Karpas-422 (cell line): ENCODE data around the gene SLC29A2. TPM values are rescaled to one million over a fixed set of nuclear protein-coding genes. Genes with fewer than 3 reads are reported as not detected.

ENCODE experiments used
- DNase-seq: peaks from one replicate; pipeline ENCODE4 v3.0.0-alpha.2; 2015
- H2AFZ ChIP-seq: fragments of 200-600 bp; sonication (generic); 2 replicates; pipeline ENCODE4 v1.6.1; 2014; ENCODE audit warnings: antibody characterized with exemption, low read length, mixed read lengths
- H3K27ac ChIP-seq: fragments of 200-600 bp; sonication (generic); 2 replicates; pipeline ENCODE4 v1.5.1; 2014; ENCODE audit warnings: mild to moderate bottlenecking, low read length, moderate library complexity
- H3K27me3 ChIP-seq: fragments of 200-600 bp; sonication (generic); 2 replicates; pipeline ENCODE4 v1.6.1; 2014; ENCODE audit warnings: low read length, mixed read lengths
- H3K36me3 ChIP-seq: fragments of 200-600 bp; sonication (generic); 2 replicates; pipeline ENCODE4 v1.6.1; 2014; ENCODE audit warnings: low read length, mixed read lengths; ENCODE audit not compliant: insufficient read depth
- H3K4me1 ChIP-seq: fragments of 200-600 bp; sonication (generic); 2 replicates; pipeline ENCODE4 v1.6.1; 2014; ENCODE audit warnings: mild to moderate bottlenecking, low read length, mixed read lengths
- H3K4me2 ChIP-seq: fragments of 200-600 bp; sonication (generic); 2 replicates; pipeline ENCODE4 v1.6.1; 2014; ENCODE audit warnings: low read length, low read depth, mild to moderate bottlenecking; ENCODE audit not compliant: poor library complexity, severe bottlenecking
- H3K4me3 ChIP-seq: fragments of 200-600 bp; sonication (generic); 2 replicates; pipeline ENCODE4 v1.5.1; 2014; ENCODE audit warnings: mild to moderate bottlenecking, antibody characterized with exemption, low read length, mixed read lengths
- H3K79me2 ChIP-seq: fragments of 200-600 bp; sonication (generic); 2 replicates; pipeline ENCODE4 v1.6.1; 2014; ENCODE audit warnings: mild to moderate bottlenecking, low read length, mixed read lengths
- H3K9ac ChIP-seq: fragments of 200-600 bp; sonication (generic); 2 replicates; pipeline ENCODE4 v1.6.0; 2014; ENCODE audit warnings: low read length
- H3K9me2 ChIP-seq: fragments of 200-600 bp; sonication (generic), shearing (Covaris generic); replicated peaks from 2 replicates; pipeline ENCODE4 v1.6.0; 2014; ENCODE audit warnings: mild to moderate bottlenecking, low read length, moderate library complexity; ENCODE audit not compliant: insufficient read depth
- H3K9me3 ChIP-seq: fragments of 300-700, 200-600 bp; sonication (generic); 2 replicates; pipeline ENCODE4 v1.6.1; 2014; ENCODE audit warnings: low read length, mixed read lengths
- H4K20me1 ChIP-seq: fragments of 200-600 bp; sonication (generic); 2 replicates; pipeline ENCODE4 v1.6.1; 2014; ENCODE audit warnings: mild to moderate bottlenecking, antibody characterized with exemption, low read length, low read depth; ENCODE audit not compliant: insufficient read depth
- total RNA-seq: library from RNA; depleted of rRNA; stranded (reverse); fragments of >200 nt; shearing (Covaris generic); gene quantifications from 2 replicates; pipeline ENCODE4 v1.2.3, GENCODE V29; 2014; ENCODE audit warnings: low replicate concordance

Gene SLC29A2
- total RNA-seq, 1 experiment from 2014 or later = 0.15 TPM

GRCh38 chr11:66340596-66341501 is 30.7 kb downstream of the SLC29A2 start:
- DNase-seq = no peak
- Histone ChIP-seq H3K79me2 (peaks cover 28% of the 10 kb centered on the region), H3K27me3 (no peaks in the 10 kb centered on the region), H3K9me3 (no peaks in the 10 kb centered on the region), H3K27ac (no peak overlapping the region), H3K9me2 (no peaks in the 10 kb centered on the region), H2AFZ (no peak overlapping the region), H3K4me3 (no peak overlapping the region), H3K9ac (no peak overlapping the region), H3K4me1 (peaks cover 42% of the 10 kb centered on the region), H3K4me2 (no peak overlapping the region), H4K20me1 (peaks cover 16% of the 10 kb centered on the region; the same call in 1 of the 2 replicates), H3K36me3 (no peaks in the 10 kb centered on the region)

GRCh38 chr11:66339686-66340483 is 31.7 kb downstream of the SLC29A2 start:
- no peak overlapping the region for H3K9ac ChIP-seq
- H2AFZ ChIP-seq = no peak overlapping the region
- H3K9me2 ChIP-seq = no peaks in the 10 kb centered on the region
- no peak overlapping the region for H3K4me3 ChIP-seq
- no peaks in the 10 kb centered on the region for H3K36me3 ChIP-seq
- H3K27ac ChIP-seq = no peak overlapping the region
- H3K4me2 ChIP-seq = no peak overlapping the region
- no peaks in the 10 kb centered on the region for H3K27me3 ChIP-seq
- DNase-seq = no peak
- no peaks in the 10 kb centered on the region for H3K9me3 ChIP-seq
- peaks cover 16% of the 10 kb centered on the region; the same call in 1 of the 2 replicates for H4K20me1 ChIP-seq
- H3K79me2 ChIP-seq = peaks cover 23% of the 10 kb centered on the region
- H3K4me1 ChIP-seq = peaks cover 34% of the 10 kb centered on the region

- Histone ChIP-seq H3K27ac (no peak overlapping the region), H3K9me3 (no peaks in the 10 kb centered on the region), H3K27me3 (no peaks in the 10 kb centered on the region), H3K36me3 (no peaks in the 10 kb centered on the region), H3K4me3 (no peak overlapping the region), H3K9me2 (no peaks in the 10 kb centered on the region), H3K79me2 (peaks cover 16% of the 10 kb centered on the region), H3K9ac (no peak overlapping the region), H4K20me1 (peaks cover 11% of the 10 kb centered on the region; the same call in 1 of the 2 replicates), H3K4me1 (peaks cover 33% of the 10 kb centered on the region), H3K4me2 (no peak overlapping the region), H2AFZ (no peak overlapping the region)
- DNase-seq = no peak
These were observed 32.3 kb downstream of the SLC29A2 start for GRCh38 chr11:66339162-66339675.

GRCh38 chr11:66338276-66339161 is 33.0 kb downstream of the SLC29A2 start:
- Histone ChIP-seq H3K79me2 (peaks cover 9% of the 10 kb centered on the region), H3K4me1 (peaks cover 26% of the 10 kb centered on the region), H3K4me3 (no peak overlapping the region), H3K36me3 (no peaks in the 10 kb centered on the region), H3K4me2 (no peak overlapping the region), H4K20me1 (peaks cover 4% of the 10 kb centered on the region; the same call in 1 of the 2 replicates), H3K9ac (no peak overlapping the region), H3K27me3 (no peaks in the 10 kb centered on the region), H3K9me2 (no peaks in the 10 kb centered on the region), H2AFZ (no peak overlapping the region), H3K27ac (no peak overlapping the region), H3K9me3 (no peaks in the 10 kb centered on the region)
- DNase-seq = no peak

- peak overlapping the region; percentile 20 for H3K4me2 ChIP-seq
- H3K27ac ChIP-seq = no peak overlapping the region
These were observed 34.3 kb downstream of the SLC29A2 start for GRCh38 chr11:66337103-66337899.

GRCh38 chr11:66336234-66337102 is 35.1 kb downstream of the SLC29A2 start, which contains the start of gene RIN1:
Gene RIN1, minus strand, starts transcription at chr11:66336434. Its CDS starts 32 bp downstream, at chr11:66336402.
- H2AFZ ChIP-seq = no peak within 1 kb of the TSS
- no peaks in the 10 kb centered on the region for H3K79me2 ChIP-seq
- H3K4me2 ChIP-seq = peak within 1 kb of the TSS; percentile 20
- H3K9ac ChIP-seq = peak within 1 kb of the TSS; percentile 18
- peaks cover 20% of the 10 kb centered on the region for H3K4me1 ChIP-seq
- H3K36me3 ChIP-seq = no peaks in the 10 kb centered on the region
- no peaks in the 10 kb centered on the region for H3K27me3 ChIP-seq
- no peak within 1 kb of the TSS for H3K27ac ChIP-seq
- DNase-seq = peak; percentile 81
- H3K9me3 ChIP-seq = no peaks in the 10 kb centered on the region
- no peaks in the 10 kb centered on the region for H4K20me1 ChIP-seq
- no peaks in the 10 kb centered on the region for H3K9me2 ChIP-seq
- no peak within 1 kb of the TSS for H3K4me3 ChIP-seq

More at GRCh38 chr11:66337103-66337899, 34.3 kb downstream of the SLC29A2 start:
- H3K9me2 ChIP-seq = no peaks in the 10 kb centered on the region
- H3K27me3 ChIP-seq = no peaks in the 10 kb centered on the region
- no peak overlapping the region for H2AFZ ChIP-seq
- no peaks in the 10 kb centered on the region for H4K20me1 ChIP-seq
- H3K36me3 ChIP-seq = no peaks in the 10 kb centered on the region
- H3K9ac ChIP-seq = peak overlapping the region; percentile 18
- H3K9me3 ChIP-seq = no peaks in the 10 kb centered on the region
- H3K79me2 ChIP-seq = no peaks in the 10 kb centered on the region
- DNase-seq = no peak
- no peak overlapping the region for H3K4me3 ChIP-seq
- peaks cover 20% of the 10 kb centered on the region for H3K4me1 ChIP-seq
